ENCODE data around the gene SYT8.
A peak's percentile ranks its signal among the peaks of the same experiment; 100 is the strongest.

- TF ChIP-seq CTCF (IDR thresholded peaks at IDR 0.05) = no peak
- peak in 1 of 2 donors; percentile 48 for TF ChIP-seq POLR2AphosphoS5 (IDR thresholded peaks at IDR 0.05; ENCODE audit: insufficient read depth in 1 of 2, low read depth in 1 of 2)
- TF ChIP-seq POLR2A (IDR thresholded peaks at IDR 0.05) = no peak
Measured at GRCh38 chr11:1870721-1871466, 36.1 kb downstream of the SYT8 start.

Measured in vagina (tissue), 2 donors.